OCI-LY1 (cell line): ENCODE measurements around the gene PSMC3IP.

Experiments
- EZH2 ChIP-seq: fragments of 200-600 bp; sonication (generic), shearing (Covaris generic); IDR thresholded peaks from 2 replicates; pipeline ENCODE4 v1.8.0; 2017; ENCODE audit warnings: borderline replicate concordance, mixed run types, mild to moderate bottlenecking, antibody characterized with exemption, low read length, moderate library complexity, mixed read lengths
- TF ChIP-seq, protein P1 (sequence below): fragments of 200-600 bp; sonication (generic), shearing (Covaris generic); IDR thresholded peaks from 2 replicates; pipeline ENCODE4 v1.5.1; 2017; ENCODE audit warnings: mild to moderate bottlenecking, antibody characterized with exemption, low read length, moderate library complexity, mixed read lengths

DNA sequence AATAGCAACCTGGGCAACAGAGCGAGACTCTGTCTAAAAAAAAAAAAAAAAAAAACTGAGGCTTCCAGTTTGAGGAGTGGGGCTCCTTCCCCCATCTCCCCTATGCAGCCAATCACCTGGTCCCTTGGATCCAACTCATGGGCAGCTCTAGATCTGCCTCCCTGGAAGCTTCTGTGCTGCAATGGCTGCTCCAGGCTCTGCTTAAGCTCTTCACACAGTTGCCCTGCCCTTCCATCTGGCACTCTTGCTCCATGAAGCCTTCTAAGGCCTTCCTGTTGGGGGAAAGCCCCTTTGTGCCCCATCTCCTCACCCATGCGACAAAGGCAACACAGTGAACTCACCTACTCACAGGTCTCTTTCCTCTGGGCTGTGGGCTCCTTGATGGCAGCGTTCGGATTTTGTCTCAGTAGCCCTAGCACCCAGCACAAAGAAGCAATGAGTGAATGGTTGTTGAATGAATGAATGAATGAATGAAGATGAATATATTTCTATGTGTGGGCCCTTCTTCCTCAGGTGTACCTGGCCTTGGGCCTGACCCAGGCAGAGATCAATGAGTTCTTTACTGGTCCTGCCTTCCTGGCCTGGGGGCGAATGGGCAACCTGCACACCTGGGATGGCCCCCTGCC is 39.6 kb downstream of the PSMC3IP start:
- TF ChIP-seq, protein P1, sequence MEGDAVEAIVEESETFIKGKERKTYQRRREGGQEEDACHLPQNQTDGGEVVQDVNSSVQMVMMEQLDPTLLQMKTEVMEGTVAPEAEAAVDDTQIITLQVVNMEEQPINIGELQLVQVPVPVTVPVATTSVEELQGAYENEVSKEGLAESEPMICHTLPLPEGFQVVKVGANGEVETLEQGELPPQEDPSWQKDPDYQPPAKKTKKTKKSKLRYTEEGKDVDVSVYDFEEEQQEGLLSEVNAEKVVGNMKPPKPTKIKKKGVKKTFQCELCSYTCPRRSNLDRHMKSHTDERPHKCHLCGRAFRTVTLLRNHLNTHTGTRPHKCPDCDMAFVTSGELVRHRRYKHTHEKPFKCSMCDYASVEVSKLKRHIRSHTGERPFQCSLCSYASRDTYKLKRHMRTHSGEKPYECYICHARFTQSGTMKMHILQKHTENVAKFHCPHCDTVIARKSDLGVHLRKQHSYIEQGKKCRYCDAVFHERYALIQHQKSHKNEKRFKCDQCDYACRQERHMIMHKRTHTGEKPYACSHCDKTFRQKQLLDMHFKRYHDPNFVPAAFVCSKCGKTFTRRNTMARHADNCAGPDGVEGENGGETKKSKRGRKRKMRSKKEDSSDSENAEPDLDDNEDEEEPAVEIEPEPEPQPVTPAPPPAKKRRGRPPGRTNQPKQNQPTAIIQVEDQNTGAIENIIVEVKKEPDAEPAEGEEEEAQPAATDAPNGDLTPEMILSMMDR, result no peak
- no peak for TF ChIP-seq EZH2
